Heart left ventricle (tissue), 16 donors: ENCODE data around the gene TTLL12. TPM values are rescaled to one million over a fixed set of nuclear protein-coding genes. Genes with fewer than 3 reads are reported as not detected.
A peak's percentile ranks its signal among the peaks of the same experiment; 100 is the strongest.

Experiments used
- ATAC-seq, 4 donors: fragments of 200-7000 bp; cut with Tn5 transposase; one replicate each; pipeline ENCODE4 v1.9.1; 2020 to 2022; ENCODE audit warnings: moderate library complexity in 4 of 4, mild to moderate bottlenecking in 3 of 4, moderate number of reproducible peaks in 1 of 4
- DNase-seq, 5 donors: peaks; one replicate each; pipeline ENCODE4 v3.0.0-alpha.2; 2020
- H3K27ac ChIP-seq, 12 donors: fragments of 200-600 bp; sonication (generic) in 4 of 12; one replicate each; pipeline versions ENCODE4 v1.5.0 to v1.8.0; 2016 to 2022; ENCODE audit warnings: mild to moderate bottlenecking in 2 of 12
- H3K27me3 ChIP-seq, 9 donors: fragments of 200-600 bp; sonication (generic) in 2 of 9; one replicate each; pipeline versions ENCODE4 v1.5.1 to v1.8.0; 2016 to 2022; ENCODE audit warnings: mild to moderate bottlenecking in 3 of 9
- H3K36me3 ChIP-seq, 9 donors: fragments of 200-600 bp; sonication (generic) in 2 of 9; one replicate each; pipeline versions ENCODE4 v1.5.0 to v1.8.0; 2018 to 2022; ENCODE audit warnings: mild to moderate bottlenecking in 2 of 9
- H3K4me1 ChIP-seq, 12 donors: fragments of 200-600 bp; sonication (generic) in 4 of 12; one replicate each; pipeline versions ENCODE4 v1.5.0 to v1.8.0; 2016 to 2022; ENCODE audit warnings: mild to moderate bottlenecking in 3 of 12
- H3K4me3 ChIP-seq, 12 donors: fragments of 200-600 bp; sonication (generic) in 4 of 12; one replicate each; pipeline versions ENCODE4 v1.5.0 to v1.8.0; 2017 to 2022; ENCODE audit warnings: mild to moderate bottlenecking in 9 of 12, moderate library complexity in 4 of 12
- H3K9me3 ChIP-seq, 12 donors: fragments of 200-600 bp; sonication (generic) in 4 of 12; one replicate each; pipeline versions ENCODE4 v1.5.0 to v1.8.0; 2016 to 2022; ENCODE audit warnings: mild to moderate bottlenecking in 1 of 12
- CTCF ChIP-seq, 12 donors: fragments of 200-600 bp; sonication (generic) in 4 of 12; IDR thresholded peaks; one replicate each; pipeline versions ENCODE4 v1.5.0 to v1.8.0; 2018 to 2022; ENCODE audit warnings: antibody characterized with exemption in 12 of 12, mild to moderate bottlenecking in 5 of 12
- POLR2A ChIP-seq, 2 donors: fragments of 450-650 bp; IDR thresholded peaks; one replicate each; pipeline ENCODE4 v1.6.1; 2017; ENCODE audit warnings: antibody characterized with exemption in 2 of 2, mild to moderate bottlenecking in 2 of 2, moderate library complexity in 2 of 2
- WGBS, 4 donors: extraction: QIAGEN DNeasy Blood & Tissue Kit in 2 of 4; methylation state at CpG; one replicate each; pipeline versions ENCODE4 v1.1.5 to v1.1.7; 2013 to 2018; 5-methylcytosine and 5-hydroxymethylcytosine counted together
- intact Hi-C, 10 donors: fragments of 100-400 bp; cut with DNase I; formaldehyde crosslinking; loops; one replicate each; pipeline versions ENCODE4 v1.11.1 to v1.14.2; 2022
- polyA plus RNA-seq, 2 donors: library from polyadenylated mRNA; stranded (reverse); fragments of 200-250 nt; gene quantifications; one replicate each; pipeline ENCODE4 v1.2.3, GENCODE V29; 2013
- total RNA-seq, 9 donors: library from RNA; depleted of rRNA in 2 of 9; stranded (reverse); fragments of >200 nt in 2 of 9; fragmentation: NEBNext Ultra II Directional in 3 of 9; extraction: Animal tissue kit (Norgen Biotek cat#: 25700) in 3 of 9; gene quantifications; one replicate each; pipeline versions ENCODE4 v1.1.0 to v1.2.4, GENCODE V29; 2016 to 2023
- donor health status: ischemic (EF 13 %, LVEDD 7.1; RV severe dilation, severe dysfunction).
- donor health status: healthy with polysubstance abuse.
- donor health status: DM: no; HTN: yes; CAD: no.
- donor health status: DM: no; HTN: no; CAD: no.
- donor health status: ischemic (EF 25% LVEDD 6.9; RV normal size, moderate dysfunction).
- donor health status: ischemic (EF 25% LVEDD 5.7; RV mildly dilated, moderate dysfunction).
- donor health status: healthy.
- donor health status: DM: yes; HTN: yes; CAD: no.
- donor health status: ischemic (EF 35%, LVEDD 5.7; RV mildly dilated, moderate dysfunction).
- donor health status: nonischemic (EF 11% LVEDD 7.7; RV severe dilation, severe dysfunction).
- donor health status: DM: yes; HTN: yes; CAD: no.
- donor health status: PGD.
- donor health status: ischemic (EF 29% LVEDD 5.4; RV normal size, mild dysfunction).
- donor health status: nonischemic (EF 23%, LVEDD 6.1; RV moderate dilation, normal function).

The TTLL12 gene
- total and polyA plus RNA-seq, 11 donors, result 8.0 to 29.0 (median 11.9) TPM

- no peak overlapping the region for H3K4me3 ChIP-seq
- peaks cover 0 to 20% (median 9%) of the 10 kb centered on the region in 12 donors for H3K4me1 ChIP-seq
- ATAC-seq (no peak), DNase-seq (no peak)
- peaks cover 0 to 10% (median under 1%) of the 10 kb centered on the region in 9 donors for H3K36me3 ChIP-seq
- 90 to 91% (median 90%) methylated on average over 13 to 17 of the region's 17 CpGs for WGBS, 4 donors
- intact Hi-C loops, result no loop called here
- no peak overlapping the region for H3K27ac ChIP-seq
- TF ChIP-seq POLR2A (IDR thresholded peaks at IDR 0.05) (no peak), CTCF (IDR thresholded peaks at IDR 0.05) (no peak)
- no peaks in the 10 kb centered on the region for H3K27me3 ChIP-seq
- no peaks in the 10 kb centered on the region for H3K9me3 ChIP-seq
These were observed 59.6 kb downstream of the TTLL12 start for GRCh38 chr22:43127166-43127908.

DNA sequence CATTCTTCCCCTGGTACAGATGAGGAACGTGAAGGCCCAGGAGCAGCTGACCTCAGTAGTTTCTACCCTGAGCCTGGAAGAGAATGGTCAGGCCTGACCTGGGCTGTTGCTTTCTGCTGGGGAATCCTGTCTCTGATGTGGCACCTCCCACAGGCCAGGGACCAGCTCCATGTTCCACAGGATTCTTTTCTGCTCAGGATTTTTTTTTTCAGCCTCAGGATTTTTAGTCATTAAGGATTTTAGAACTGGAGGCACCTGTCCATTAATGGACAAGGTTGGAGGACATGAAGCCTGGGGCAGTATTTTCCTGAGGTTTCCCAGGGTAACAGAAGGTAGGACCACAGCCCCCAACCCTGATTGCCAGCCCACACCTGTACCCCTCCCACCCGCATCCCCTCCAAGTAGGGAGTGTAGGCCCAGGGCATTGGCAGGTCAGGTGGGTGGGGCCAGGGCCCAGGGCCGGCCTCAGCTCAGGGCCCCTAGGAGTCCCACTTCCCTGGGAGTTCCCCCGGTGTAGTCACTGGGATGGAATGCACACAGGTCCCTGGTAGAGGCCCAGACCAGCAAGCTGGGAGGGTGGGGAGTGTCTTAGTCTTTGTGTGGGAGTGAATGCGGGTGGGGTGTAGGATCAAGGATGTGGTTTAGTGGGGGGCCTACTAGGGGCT is 60.3 kb downstream of the TTLL12 start:
- WGBS, 4 donors, result 55 to 62% (median 59%) methylated on average over 4 to 5 of the region's 5 CpGs
- ATAC-seq, result peak in 2 of 4 donors; percentile 13 to 24

DNA sequence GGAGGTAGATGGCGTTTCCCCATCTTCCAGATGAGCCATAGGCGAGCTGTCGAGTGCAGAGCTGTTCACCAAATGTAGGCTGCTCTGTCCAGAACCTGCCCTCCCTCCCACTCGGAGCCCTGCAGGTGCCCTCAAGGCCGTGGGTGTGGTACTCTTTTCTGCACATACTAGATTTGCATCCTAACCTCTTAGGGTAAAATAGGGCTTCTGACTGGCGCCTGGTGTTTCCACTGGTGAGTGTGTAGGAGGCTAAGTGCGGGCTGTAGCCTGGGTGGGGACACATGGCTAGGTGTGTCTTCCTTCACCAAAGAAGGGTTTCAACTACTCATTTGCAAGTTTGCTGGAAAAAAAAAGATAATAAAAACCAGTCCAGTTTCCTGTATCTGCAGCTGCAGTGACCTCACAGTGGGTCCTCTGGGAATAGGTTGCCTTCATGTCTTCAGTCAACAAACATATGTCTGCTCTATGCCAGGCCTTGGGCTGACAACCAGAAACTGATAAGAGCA is 67.9 kb downstream of the TTLL12 start:
- peaks cover 0 to 6% (median 0%) of the 10 kb centered on the region in 9 donors for H3K27me3 ChIP-seq
- WGBS, 4 donors, result 71 to 84% (median 76%) methylated on average over 4 to 7 of the region's 7 CpGs
- TF ChIP-seq POLR2A (IDR thresholded peaks at IDR 0.05), result no peak
- TF ChIP-seq CTCF (IDR thresholded peaks at IDR 0.05), result no peak
- H3K4me1 ChIP-seq, result peaks cover 0 to 14% (median 0%) of the 10 kb centered on the region in 12 donors
- no peak for ATAC-seq
- DNase-seq, result no peak
- H3K4me3 ChIP-seq, result no peak overlapping the region
- no peak overlapping the region for H3K27ac ChIP-seq
- no peaks in the 10 kb centered on the region for H3K9me3 ChIP-seq
- intact Hi-C loops, result no loop called here
- no peaks in the 10 kb centered on the region for H3K36me3 ChIP-seq

More for the DNA sequence above, 60.3 kb downstream of the TTLL12 start:
- peaks cover 0 to 16% (median 5%) of the 10 kb centered on the region in 12 donors for H3K4me1 ChIP-seq
- no peak for DNase-seq
- H3K27me3 ChIP-seq, result no peaks in the 10 kb centered on the region
- no peaks in the 10 kb centered on the region for H3K9me3 ChIP-seq
- H3K4me3 ChIP-seq, result no peak overlapping the region
- peaks cover 0 to 4% (median 0%) of the 10 kb centered on the region in 9 donors for H3K36me3 ChIP-seq
- intact Hi-C loops, result no loop called here
- TF ChIP-seq POLR2A (IDR thresholded peaks at IDR 0.05) (no peak), CTCF (IDR thresholded peaks at IDR 0.05) (no peak)
- H3K27ac ChIP-seq, result no peak overlapping the region
